Muscle layer of colon (tissue), 2 donors: Measurements from ENCODE around the gene UPP2.

Experiments
- H3K27ac ChIP-seq: one replicate; pipeline ENCODE4 v1.7.0; 2013; ENCODE audit warnings: low read depth, mild to moderate bottlenecking, low read length, moderate library complexity
- H3K27me3 ChIP-seq, 2 donors: one replicate each; pipeline ENCODE4 v1.7.0; 2013; ENCODE audit warnings: low read length in 2 of 2, mild to moderate bottlenecking in 2 of 2; ENCODE audit not compliant: insufficient read depth in 2 of 2, control insufficient read depth in 1 of 2
- H3K36me3 ChIP-seq: one replicate; pipeline ENCODE4 v1.7.0; 2013; ENCODE audit warnings: mild to moderate bottlenecking, low read length; ENCODE audit not compliant: insufficient read depth
- H3K4me1 ChIP-seq: one replicate; pipeline ENCODE4 v1.7.0; 2013; ENCODE audit warnings: mild to moderate bottlenecking, low read length; ENCODE audit not compliant: insufficient read depth
- H3K4me3 ChIP-seq, 2 donors: one replicate each; pipeline ENCODE4 v1.7.0; 2013; ENCODE audit warnings: low read length in 2 of 2, low read depth in 1 of 2, mild to moderate bottlenecking in 1 of 2, moderate library complexity in 1 of 2
- H3K9ac ChIP-seq: one replicate; pipeline ENCODE4 v1.7.0; 2013; ENCODE audit warnings: low read length
- H3K9me3 ChIP-seq: one replicate; pipeline ENCODE4 v1.7.0; 2013; ENCODE audit warnings: mild to moderate bottlenecking, low read length
- donor health status: abdominal sarcoma.
- donor health status: Adenocarcinoma of cecum.

Gene UPP2

DNA sequence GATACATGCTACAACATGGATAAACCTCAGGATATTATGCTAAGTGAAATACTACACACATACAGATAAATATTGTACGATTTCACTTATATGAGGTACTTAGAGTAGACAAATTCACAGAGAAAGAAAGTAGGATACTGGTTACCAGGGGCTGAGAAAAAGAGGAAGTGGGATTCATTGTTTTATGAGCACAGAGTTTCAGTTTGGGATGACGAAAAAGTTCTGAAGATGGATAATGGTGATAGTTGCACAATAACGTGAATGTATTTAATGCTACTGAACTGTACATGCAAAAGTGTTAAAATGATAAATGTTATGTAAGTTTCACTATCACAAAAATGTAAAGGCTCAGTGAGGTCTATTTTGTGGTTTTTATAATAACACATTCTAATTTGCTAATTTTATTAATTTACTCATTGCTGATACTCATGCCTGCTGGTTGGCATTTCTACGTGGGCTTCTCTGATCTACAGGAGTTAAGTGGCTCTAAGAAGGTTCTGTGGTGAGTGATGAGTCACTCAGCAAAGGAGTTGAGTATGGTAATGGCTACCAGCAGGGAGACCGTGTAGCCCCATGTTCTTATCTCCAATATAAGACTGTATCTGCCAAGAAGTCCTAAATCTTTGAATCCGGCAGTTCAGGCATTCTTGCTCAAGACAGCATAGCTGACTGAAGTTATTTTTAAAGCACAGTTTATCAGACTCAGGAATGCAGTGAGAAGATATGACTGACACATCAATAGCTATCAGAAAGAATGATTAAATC lies 41.1 kb downstream of the UPP2 start:
- H3K36me3 ChIP-seq, result no peaks in the 10 kb centered on the region
- H3K27ac ChIP-seq, result no peak overlapping the region
- H3K4me1 ChIP-seq, result no peaks in the 10 kb centered on the region
- H3K27me3 ChIP-seq, result no peaks in the 10 kb centered on the region
- no peaks in the 10 kb centered on the region for H3K9me3 ChIP-seq
- H3K9ac ChIP-seq, result no peak overlapping the region
- no peak overlapping the region for H3K4me3 ChIP-seq

GRCh38 chr2:158143703-158144360 lies 42.2 kb downstream of the UPP2 start:
- no peak overlapping the region for H3K27ac ChIP-seq
- no peaks in the 10 kb centered on the region for H3K36me3 ChIP-seq
- no peak overlapping the region for H3K9ac ChIP-seq
- H3K4me3 ChIP-seq, result no peak overlapping the region
- H3K4me1 ChIP-seq, result no peaks in the 10 kb centered on the region
- H3K27me3 ChIP-seq, result no peaks in the 10 kb centered on the region
- no peaks in the 10 kb centered on the region for H3K9me3 ChIP-seq

- H3K27ac ChIP-seq, result no peak overlapping the region
- H3K4me3 ChIP-seq, result no peak overlapping the region
- no peaks in the 10 kb centered on the region for H3K27me3 ChIP-seq
- no peaks in the 10 kb centered on the region for H3K4me1 ChIP-seq
- H3K36me3 ChIP-seq, result no peaks in the 10 kb centered on the region
- no peaks in the 10 kb centered on the region for H3K9me3 ChIP-seq
- no peak overlapping the region for H3K9ac ChIP-seq
Measured at GRCh38 chr2:158144914-158145625, 43.4 kb downstream of the UPP2 start.

DNA sequence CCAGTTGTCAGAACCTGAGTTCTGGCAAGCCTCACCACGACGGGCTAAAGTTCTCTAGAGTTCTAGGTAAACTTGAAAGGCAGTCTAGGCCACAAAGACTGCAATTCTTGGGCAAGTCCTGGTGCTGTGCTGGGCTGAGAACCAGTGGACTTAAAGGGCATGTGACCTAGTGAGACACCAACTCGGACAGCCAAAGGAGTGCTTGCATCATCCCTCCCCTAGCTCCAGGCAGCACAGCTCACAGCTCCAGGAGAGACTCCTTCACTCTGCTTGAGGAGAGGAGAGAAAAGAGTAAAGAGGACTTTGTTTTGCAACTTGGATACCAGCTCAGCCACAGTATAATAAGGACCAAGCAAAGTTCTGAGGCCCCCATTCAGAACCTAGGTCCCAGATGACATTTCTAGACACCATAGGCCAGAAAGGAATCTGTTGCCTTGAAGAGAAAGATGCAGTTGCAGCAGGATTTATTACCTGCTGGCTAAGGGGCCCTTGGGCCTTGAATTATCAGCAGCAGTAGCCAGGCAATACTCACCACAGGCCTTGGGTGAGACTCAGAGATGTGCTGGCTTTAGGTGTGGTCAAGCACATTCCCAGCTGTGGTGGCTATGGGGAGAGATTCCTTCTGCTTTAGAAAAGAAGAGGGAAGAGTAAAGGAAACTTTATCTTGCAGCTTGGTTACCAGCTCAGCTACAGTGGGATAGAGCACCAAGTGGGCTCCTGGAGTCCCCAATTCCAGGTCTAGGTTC lies 51.8 kb downstream of the UPP2 start:
- H3K27ac ChIP-seq, result no peak overlapping the region
- H3K27me3 ChIP-seq, result no peaks in the 10 kb centered on the region
- H3K4me1 ChIP-seq, result no peaks in the 10 kb centered on the region
- H3K4me3 ChIP-seq, result no peak overlapping the region
- H3K9me3 ChIP-seq, result no peaks in the 10 kb centered on the region
- H3K9ac ChIP-seq, result no peak overlapping the region
- H3K36me3 ChIP-seq, result no peaks in the 10 kb centered on the region

- no peak overlapping the region for H3K27ac ChIP-seq
- H3K9ac ChIP-seq, result no peak overlapping the region
- no peaks in the 10 kb centered on the region for H3K36me3 ChIP-seq
- H3K9me3 ChIP-seq, result no peaks in the 10 kb centered on the region
- no peaks in the 10 kb centered on the region for H3K27me3 ChIP-seq
- H3K4me3 ChIP-seq, result no peak overlapping the region
- no peaks in the 10 kb centered on the region for H3K4me1 ChIP-seq
Measured at GRCh38 chr2:158154596-158154995, 52.9 kb downstream of the UPP2 start.

- H3K4me3 ChIP-seq, result no peak overlapping the region
- no peaks in the 10 kb centered on the region for H3K36me3 ChIP-seq
- no peak overlapping the region for H3K9ac ChIP-seq
- H3K4me1 ChIP-seq, result no peaks in the 10 kb centered on the region
- no peak overlapping the region for H3K27ac ChIP-seq
- no peaks in the 10 kb centered on the region for H3K9me3 ChIP-seq
- H3K27me3 ChIP-seq, result no peaks in the 10 kb centered on the region
Measured at GRCh38 chr2:158172719-158173118, 71.0 kb downstream of the UPP2 start.

- H3K36me3 ChIP-seq, result no peaks in the 10 kb centered on the region
- no peak overlapping the region for H3K9ac ChIP-seq
- no peaks in the 10 kb centered on the region for H3K9me3 ChIP-seq
- no peak overlapping the region for H3K27ac ChIP-seq
- H3K4me1 ChIP-seq, result no peaks in the 10 kb centered on the region
- no peak overlapping the region for H3K4me3 ChIP-seq
- no peaks in the 10 kb centered on the region for H3K27me3 ChIP-seq
Measured at GRCh38 chr2:158174495-158174894, 72.8 kb downstream of the UPP2 start.

GRCh38 chr2:158174956-158175355 lies 73.3 kb downstream of the UPP2 start:
- H3K9me3 ChIP-seq, result no peaks in the 10 kb centered on the region
- no peaks in the 10 kb centered on the region for H3K4me1 ChIP-seq
- H3K27ac ChIP-seq, result no peak overlapping the region
- no peaks in the 10 kb centered on the region for H3K36me3 ChIP-seq
- no peak overlapping the region for H3K4me3 ChIP-seq
- no peaks in the 10 kb centered on the region for H3K27me3 ChIP-seq
- no peak overlapping the region for H3K9ac ChIP-seq

GRCh38 chr2:158178646-158179045 lies 77.0 kb downstream of the UPP2 start:
- no peaks in the 10 kb centered on the region for H3K36me3 ChIP-seq
- H3K27me3 ChIP-seq, result no peaks in the 10 kb centered on the region
- H3K4me1 ChIP-seq, result no peaks in the 10 kb centered on the region
- no peak overlapping the region for H3K27ac ChIP-seq
- H3K4me3 ChIP-seq, result no peak overlapping the region
- H3K9ac ChIP-seq, result no peak overlapping the region
- no peaks in the 10 kb centered on the region for H3K9me3 ChIP-seq

DNA sequence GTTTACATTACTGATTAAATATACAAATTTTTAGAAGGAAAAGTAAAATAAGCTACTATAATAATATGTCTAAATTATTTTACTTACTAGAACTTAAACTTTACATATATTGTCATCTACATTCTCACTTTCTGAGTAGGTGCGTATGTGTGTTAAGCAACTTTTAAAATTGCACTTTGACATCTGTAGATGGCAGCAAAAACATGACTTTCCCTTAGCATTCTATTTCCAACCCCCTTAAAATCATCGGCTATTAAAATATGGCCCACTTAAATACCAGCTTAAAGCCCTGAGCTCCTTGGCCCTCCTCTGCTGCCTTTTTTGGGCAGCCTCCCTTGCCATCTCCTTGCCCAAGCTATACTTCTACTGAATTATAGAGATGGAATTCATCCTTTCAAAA lies 78.0 kb downstream of the UPP2 start:
- Histone ChIP-seq H3K9ac (no peak overlapping the region), H3K36me3 (no peaks in the 10 kb centered on the region), H3K4me3 (no peak overlapping the region), H3K9me3 (no peaks in the 10 kb centered on the region), H3K4me1 (no peaks in the 10 kb centered on the region), H3K27ac (no peak overlapping the region), H3K27me3 (no peaks in the 10 kb centered on the region)

GRCh38 chr2:158181171-158181570 lies 79.5 kb downstream of the UPP2 start:
- Histone ChIP-seq H3K9me3 (no peaks in the 10 kb centered on the region), H3K9ac (no peak overlapping the region), H3K4me1 (no peaks in the 10 kb centered on the region), H3K27me3 (no peaks in the 10 kb centered on the region), H3K4me3 (no peak overlapping the region), H3K27ac (no peak overlapping the region), H3K36me3 (no peaks in the 10 kb centered on the region)
